ENCODE data around the gene SRPK3. TPM values are rescaled to one million over a fixed set of nuclear protein-coding genes. Genes with fewer than 3 reads are reported as not detected.
A peak's percentile ranks its signal among the peaks of the same experiment; 100 is the strongest.
"Not testable (repeated sequence)": the region's sequence is repeated elsewhere in the genome, so short reads cannot be mapped to it uniquely, and the experiment has no call there.

The SRPK3 gene
- total RNA-seq, 2 experiments from 2014 or later = not detected

DNA sequence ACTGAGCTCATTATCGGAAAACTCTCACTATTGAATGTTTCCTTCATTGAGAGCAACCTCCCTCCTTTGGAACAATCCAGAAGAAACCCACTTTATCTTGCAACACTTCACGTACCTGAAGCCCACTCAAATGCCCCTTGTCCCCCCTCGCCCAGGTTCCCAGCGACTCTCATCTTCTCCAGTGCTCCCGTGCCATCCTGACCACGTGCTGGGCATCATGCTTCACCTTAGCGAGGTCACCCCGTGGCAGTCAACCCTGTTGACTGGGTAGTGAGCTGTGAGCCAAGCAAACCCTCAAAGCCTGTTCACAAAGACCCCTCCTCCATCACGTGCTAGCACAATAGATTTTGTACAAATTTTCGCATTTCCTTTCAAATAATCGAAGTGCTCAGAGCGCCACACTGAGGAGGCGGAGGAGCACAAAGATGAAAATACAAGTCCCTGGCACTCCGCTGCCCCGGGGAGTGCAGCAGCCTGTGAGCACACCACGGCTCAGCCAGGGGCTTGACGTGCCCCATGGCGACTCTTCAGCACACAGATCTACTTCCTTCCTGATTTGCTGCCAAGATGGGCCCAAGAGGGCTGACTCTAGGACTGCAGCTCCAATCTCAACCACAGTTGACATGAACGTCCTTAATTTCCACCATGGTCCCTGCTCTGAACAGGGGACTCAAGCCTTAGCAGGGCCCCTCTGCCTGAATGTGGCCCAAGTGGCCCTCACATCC lies 33.9 kb downstream of the SRPK3 start:
- TF ChIP-seq CTCF (IDR thresholded peaks at IDR 0.05) = no peak
- no peaks in the 10 kb centered on the region for H3K9me3 ChIP-seq (ENCODE audit: control insufficient read depth in 1 of 2, insufficient read depth in 1 of 2, low read length in 2 of 2)
- H3K4me3 ChIP-seq (ENCODE audit: low read length) = no peak overlapping the region
- peaks cover 27% of the 10 kb centered on the region for H3K4me1 Mint-ChIP-seq (ENCODE audit: low read depth)
- ATAC-seq (ENCODE audit: poor library complexity) (no peak), DNase-seq (no peak)
- H3K27me3 Mint-ChIP-seq = no peaks in the 10 kb centered on the region
- H3K36me3 ChIP-seq (ENCODE audit: insufficient read depth, low read length) = no peaks in the 10 kb centered on the region
- no peak overlapping the region for H3K4me3 Mint-ChIP-seq
- H3K4me1 ChIP-seq (ENCODE audit: insufficient read depth, low read length) = peaks cover 43% of the 10 kb centered on the region
- no peaks in the 10 kb centered on the region for H3K9me3 Mint-ChIP-seq
- H3K27ac Mint-ChIP-seq = no peak overlapping the region
- H3K27me3 ChIP-seq (ENCODE audit: control insufficient read depth in 1 of 2, insufficient read depth in 2 of 2, low read length in 2 of 2) = no peaks in the 10 kb centered on the region
- POLR2A ChIA-PET = no interaction called here
- CTCF ChIA-PET = no interaction called here
- H3K36me3 Mint-ChIP-seq (ENCODE audit: low read depth) = no peaks in the 10 kb centered on the region
- H3K27ac ChIP-seq (ENCODE audit: low read depth in 1 of 2, low read length in 2 of 2) = no peak overlapping the region
- intact Hi-C loops (cut with DNase I, micrococcal nuclease) = loop anchor here in 1 of 2 experiments (5.0 kb wide), 1 partner anchor 83 kb away; no protein-coding TSS in a partner anchor

DNA sequence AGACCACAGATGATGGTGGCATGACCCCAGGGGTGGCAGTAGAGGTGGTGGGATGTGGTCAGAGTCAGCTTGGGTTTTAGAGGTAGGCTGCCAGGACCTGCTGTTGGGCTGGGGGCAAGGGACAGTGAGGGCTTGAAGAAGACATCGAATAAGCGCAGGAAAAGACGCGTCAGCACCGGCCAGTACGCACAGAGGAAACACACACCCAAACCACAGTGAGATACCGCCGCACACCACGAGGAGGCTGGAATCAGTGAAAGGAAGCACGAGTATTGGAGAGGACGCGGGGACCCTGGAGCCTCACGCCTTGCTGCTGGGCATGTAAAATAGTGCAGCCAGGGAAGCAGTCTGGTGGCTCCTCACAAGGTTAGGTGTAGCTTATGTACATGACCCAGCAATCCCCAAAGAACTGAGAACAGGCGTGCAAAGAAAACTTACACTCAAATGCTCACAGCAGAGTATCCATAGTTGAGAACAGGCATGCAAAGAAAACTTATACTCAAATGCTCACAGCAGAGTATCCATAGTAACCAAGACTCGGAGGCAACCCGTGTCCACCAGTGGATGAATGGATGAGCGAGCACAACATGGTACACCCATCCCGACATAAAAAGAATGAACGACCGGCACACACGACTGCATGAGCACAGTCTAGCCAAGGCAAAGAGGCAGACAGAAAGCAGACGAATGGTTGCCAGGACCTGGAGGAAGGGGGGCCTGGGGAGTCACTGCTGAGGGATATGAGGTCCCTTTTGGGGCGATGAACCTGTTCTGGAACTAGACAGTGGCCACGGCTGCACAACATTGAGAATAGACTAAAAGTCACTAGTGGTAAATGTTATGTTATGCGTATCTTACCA lies 36.2 kb downstream of the SRPK3 start:
- Histone ChIP-seq H3K27ac (ENCODE audit: low read depth in 1 of 2, low read length in 2 of 2) (no peak overlapping the region), H3K9me3 (ENCODE audit: control insufficient read depth in 1 of 2, insufficient read depth in 1 of 2, low read length in 2 of 2) (no peaks in the 10 kb centered on the region), H3K27me3 (ENCODE audit: control insufficient read depth in 1 of 2, insufficient read depth in 2 of 2, low read length in 2 of 2) (no peaks in the 10 kb centered on the region), H3K36me3 (ENCODE audit: insufficient read depth, low read length) (no peaks in the 10 kb centered on the region), H3K4me3 (ENCODE audit: low read length) (no peak overlapping the region), H3K4me1 (ENCODE audit: insufficient read depth, low read length) (peaks cover 65% of the 10 kb centered on the region)
- Mint-ChIP-seq H3K36me3 (ENCODE audit: low read depth) (no peaks in the 10 kb centered on the region), H3K4me1 (ENCODE audit: low read depth) (peaks cover 43% of the 10 kb centered on the region), H3K4me3 (peak overlapping the region; percentile 84), H3K27me3 (no peaks in the 10 kb centered on the region), H3K9me3 (no peaks in the 10 kb centered on the region), H3K27ac (peak overlapping the region; percentile 41)
- intact Hi-C loops (cut with DNase I, micrococcal nuclease) = loop anchor here in 1 of 2 experiments (5.0 kb wide), 1 partner anchor 80 kb away; no protein-coding TSS in a partner anchor
- TF ChIP-seq CTCF (IDR thresholded peaks at IDR 0.05) = no peak
- ATAC-seq (ENCODE audit: poor library complexity) (peak; percentile 67), DNase-seq (peak in 10 of 14 experiments; percentile 12 to 70 (median 38))
- ChIA-PET POLR2A (interaction anchor here (1.0 kb wide), 2 partner anchors 110 to 111 kb away, joined by 3 to 4 read pairs; no protein-coding TSS in a partner anchor), CTCF (interaction anchor here (0.6 kb wide), 1 partner anchor 62 kb away, joined by 3 read pairs; no protein-coding TSS in a partner anchor)

- H3K27me3 ChIP-seq (ENCODE audit: control insufficient read depth in 1 of 2, insufficient read depth in 2 of 2, low read length in 2 of 2); H3K27me3 Mint-ChIP-seq; DNase-seq; H3K4me3 ChIP-seq (ENCODE audit: low read length); CTCF ChIA-PET; H3K27ac ChIP-seq (ENCODE audit: low read depth in 1 of 2, low read length in 2 of 2); H3K9me3 Mint-ChIP-seq; H3K36me3 ChIP-seq (ENCODE audit: insufficient read depth, low read length); H3K9me3 ChIP-seq (ENCODE audit: control insufficient read depth in 1 of 2, insufficient read depth in 1 of 2, low read length in 2 of 2); ATAC-seq (ENCODE audit: poor library complexity); H3K27ac Mint-ChIP-seq; H3K36me3 Mint-ChIP-seq (ENCODE audit: low read depth); H3K4me3 Mint-ChIP-seq: not testable (repeated sequence)
- intact Hi-C loops (cut with DNase I, micrococcal nuclease) = loop anchor here in 1 of 2 experiments (5.0 kb wide), 1 partner anchor 79 kb away; no protein-coding TSS in a partner anchor
- POLR2A ChIA-PET = interaction anchor here (1.5 to 2.1 kb wide), 2 partner anchors 91 to 109 kb away, joined by 3 to 11 read pairs; no protein-coding TSS in a partner anchor
- peaks cover 74% of the 10 kb centered on the region for H3K4me1 ChIP-seq (ENCODE audit: insufficient read depth, low read length)
- H3K4me1 Mint-ChIP-seq (ENCODE audit: low read depth) = peaks cover 50% of the 10 kb centered on the region
These were observed 37.2 kb downstream of the SRPK3 start for GRCh38 chrX:153818064-153818463.

All from CD4-positive, alpha-beta T cell (primary cell).